NB4 (cell line): ENCODE measurements around the gene LDLRAD4.

Experiments
- CTCF ChIP-seq: IDR thresholded peaks from one replicate; pipeline ENCODE4 v1.5.1; 2012; ENCODE audit warnings: low read depth, low read length
- POLR2A ChIP-seq: IDR thresholded peaks from 2 replicates; pipeline ENCODE4 v1.6.1; 2011; ENCODE audit warnings: mild to moderate bottlenecking; ENCODE audit not compliant: insufficient read length; ENCODE audit errors: extremely low read depth

DNA sequence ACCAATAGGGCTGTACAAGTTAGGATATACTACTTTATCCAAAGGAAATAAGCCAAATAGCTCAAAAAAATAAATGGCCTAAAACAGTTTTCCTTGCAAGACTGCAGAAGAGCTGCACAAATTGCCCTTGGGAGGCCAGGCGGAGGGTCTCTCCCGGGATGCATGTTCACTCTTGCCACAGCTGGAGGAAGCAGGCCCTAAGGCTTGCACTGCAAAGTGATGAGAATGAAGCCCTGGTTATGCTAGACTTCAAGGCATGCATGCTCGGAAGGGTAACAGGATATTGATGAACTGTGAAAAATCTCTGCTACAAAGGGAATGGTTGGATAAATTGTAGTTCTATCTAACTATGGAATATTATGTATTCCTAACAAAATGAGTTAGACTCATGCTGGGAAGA is 27.5 kb upstream of the LDLRAD4 start:
- TF ChIP-seq CTCF (no peak), POLR2A (no peak)
